SH-SY5Y (cell line): ENCODE data around the gene USP22.

Source experiments
- GATA2 ChIP-seq: IDR thresholded peaks from 2 replicates; pipeline ENCODE4 v1.6.1; 2011; ENCODE audit warnings: mild to moderate bottlenecking, low read depth, low read length
- GATA3 ChIP-seq: IDR thresholded peaks from 2 replicates; pipeline ENCODE4 v1.6.1; 2011; ENCODE audit warnings: low read depth, mild to moderate bottlenecking, low read length, moderate library complexity

- TF ChIP-seq GATA2 (no peak), GATA3 (no peak)
Observed at GRCh38 chr17:21005367-21005766, 37.4 kb downstream of the USP22 start.
